BE2C (cell line): ENCODE data around the gene KCND3.
A peak's percentile ranks its signal among the peaks of the same experiment; 100 is the strongest.

Source experiments
- DNase-seq: peaks from one replicate; pipeline ENCODE4 v3.0.0-alpha.2; 2020
- H3K27me3 ChIP-seq: fragments of 250-450 bp; sonication (Bioruptor Pico); 2 replicates; pipeline ENCODE4 v1.5.1; 2020; ENCODE audit warnings: mild to moderate bottlenecking
- H3K36me3 ChIP-seq: fragments of 250-450 bp; sonication (Bioruptor Pico); 2 replicates; pipeline ENCODE4 v1.5.1; 2020; ENCODE audit warnings: mild to moderate bottlenecking
- H3K4me1 ChIP-seq: fragments of 250-450 bp; sonication (Bioruptor Pico); 2 replicates; pipeline ENCODE4 v1.5.1; 2020
- H3K4me3 ChIP-seq: 2 replicates; pipeline ENCODE4 v1.5.1; 2011; ENCODE audit warnings: low read depth, low read length
- H3K9me3 ChIP-seq: fragments of 250-450 bp; sonication (Bioruptor Pico); 2 replicates; pipeline ENCODE4 v1.5.1; 2020
- CTCF ChIP-seq: IDR thresholded peaks from 2 replicates; pipeline ENCODE4 v1.5.1; 2012; ENCODE audit warnings: mild to moderate bottlenecking, low read depth, low read length

Gene KCND3

GRCh38 chr1:111814642-111815041 lies 174.8 kb downstream of the KCND3 start:
- peak; percentile 40 for DNase-seq
- no peak for TF ChIP-seq CTCF
- no peaks in the 10 kb centered on the region; the same call in 1 of the 2 replicates for H3K4me1 ChIP-seq

GRCh38 chr1:111814305-111814628 lies 175.2 kb downstream of the KCND3 start:
- no peak for TF ChIP-seq CTCF
- H3K27me3 ChIP-seq: no peaks in the 10 kb centered on the region
- no peak for DNase-seq
- no peak overlapping the region for H3K4me3 ChIP-seq
- H3K9me3 ChIP-seq: no peaks in the 10 kb centered on the region
- no peaks in the 10 kb centered on the region; the same call in 1 of the 2 replicates for H3K4me1 ChIP-seq
- no peaks in the 10 kb centered on the region for H3K36me3 ChIP-seq

More at GRCh38 chr1:111814642-111815041, 174.8 kb downstream of the KCND3 start:
- Histone ChIP-seq H3K4me3 (no peak overlapping the region), H3K36me3 (no peaks in the 10 kb centered on the region), H3K27me3 (no peaks in the 10 kb centered on the region), H3K9me3 (no peaks in the 10 kb centered on the region)

GRCh38 chr1:111813440-111814304 lies 175.8 kb downstream of the KCND3 start:
- H3K4me1 ChIP-seq: no peaks in the 10 kb centered on the region; the same call in 1 of the 2 replicates
- no peaks in the 10 kb centered on the region for H3K9me3 ChIP-seq
- no peaks in the 10 kb centered on the region for H3K27me3 ChIP-seq
- DNase-seq: peak; percentile 23
- H3K36me3 ChIP-seq: no peaks in the 10 kb centered on the region
- TF ChIP-seq CTCF: peak; percentile 32; the same call in 1 of the 2 replicates
- no peak overlapping the region for H3K4me3 ChIP-seq

- H3K36me3 ChIP-seq: no peaks in the 10 kb centered on the region
- no peak for TF ChIP-seq CTCF
- no peak overlapping the region for H3K4me3 ChIP-seq
- peaks cover 5% of the 10 kb centered on the region; the same call in 1 of the 2 replicates for H3K9me3 ChIP-seq
- no peaks in the 10 kb centered on the region; the same call in 1 of the 2 replicates for H3K4me1 ChIP-seq
- no peak for DNase-seq
- H3K27me3 ChIP-seq: no peaks in the 10 kb centered on the region
Observed at GRCh38 chr1:111812306-111812705, 177.2 kb downstream of the KCND3 start.

- no peak for DNase-seq
- no peaks in the 10 kb centered on the region; the same call in 1 of the 2 replicates for H3K4me1 ChIP-seq
- H3K9me3 ChIP-seq: peaks cover 5% of the 10 kb centered on the region; the same call in 1 of the 2 replicates
- TF ChIP-seq CTCF: no peak
- H3K36me3 ChIP-seq: no peaks in the 10 kb centered on the region
- no peaks in the 10 kb centered on the region for H3K27me3 ChIP-seq
- no peak overlapping the region for H3K4me3 ChIP-seq
Observed at GRCh38 chr1:111811891-111812290, 177.6 kb downstream of the KCND3 start.

- Histone ChIP-seq H3K4me1 (no peaks in the 10 kb centered on the region), H3K9me3 (peaks cover 5% of the 10 kb centered on the region; the same call in 1 of the 2 replicates), H3K36me3 (no peaks in the 10 kb centered on the region), H3K4me3 (no peak overlapping the region), H3K27me3 (no peaks in the 10 kb centered on the region)
- no peak for DNase-seq
- TF ChIP-seq CTCF: no peak
Observed at GRCh38 chr1:111805251-111805650, 184.2 kb downstream of the KCND3 start.
